ENCODE data around the gene NFIL3.
"Not testable (repeated sequence)": the region's sequence is repeated elsewhere in the genome, so short reads cannot be mapped to it uniquely, and the experiment has no call there.

Gene NFIL3

GRCh38 chr9:91370006-91370405 lies 53.6 kb downstream of the NFIL3 start:
- H3K4me3 ChIP-seq, H3K27ac ChIP-seq: not testable (repeated sequence)

GRCh38 chr9:91364702-91365101 lies 58.9 kb downstream of the NFIL3 start:
- Histone ChIP-seq H3K27ac (no peak overlapping the region), H3K4me3 (no peak overlapping the region)

GRCh38 chr9:91364005-91364404 lies 59.6 kb downstream of the NFIL3 start:
- H3K4me3 ChIP-seq: no peak overlapping the region
- H3K27ac ChIP-seq: no peak overlapping the region

- peak overlapping the region in 17 of 21 experiments; percentile 22 to 98 (median 92) for H3K27ac ChIP-seq
- H3K4me3 ChIP-seq: peak overlapping the region; percentile 71 to 100 (median 98)
Observed at GRCh38 chr9:91362051-91362611, 61.5 kb downstream of the NFIL3 start.

GRCh38 chr9:91361291-91362050 lies 62.2 kb downstream of the NFIL3 start, which contains the start of gene AUH:
TSS of gene AUH (minus strand) at chr9:91361918. CDS start at chr9:91361889, 29 bp downstream.
- peak within 1 kb of the TSS; percentile 73 to 98 (median 92) for H3K27ac ChIP-seq
- peak within 1 kb of the TSS; percentile 71 to 100 (median 98) for H3K4me3 ChIP-seq

- Histone ChIP-seq H3K4me3 (peak overlapping the region; percentile 71 to 100 (median 98)), H3K27ac (peak overlapping the region in 20 of 21 experiments; percentile 80 to 98 (median 92))
Observed at GRCh38 chr9:91360551-91361290, 62.9 kb downstream of the NFIL3 start.

GRCh38 chr9:91359734-91360470 lies 63.7 kb downstream of the NFIL3 start:
- H3K27ac ChIP-seq: peak overlapping the region in 2 of 21 experiments; percentile 93 to 97
- peak overlapping the region in 1 of 7 experiments; percentile 98 for H3K4me3 ChIP-seq

GRCh38 chr9:91359083-91359482 lies 64.5 kb downstream of the NFIL3 start:
- Histone ChIP-seq H3K27ac (no peak overlapping the region), H3K4me3 (no peak overlapping the region)
